ENCODE measurements around the gene CSNK1E.
A peak's percentile ranks its signal among the peaks of the same experiment; 100 is the strongest.
"Not testable (repeated sequence)": the region's sequence is repeated elsewhere in the genome, so short reads cannot be mapped to it uniquely, and the experiment has no call there.

Gene CSNK1E

DNA sequence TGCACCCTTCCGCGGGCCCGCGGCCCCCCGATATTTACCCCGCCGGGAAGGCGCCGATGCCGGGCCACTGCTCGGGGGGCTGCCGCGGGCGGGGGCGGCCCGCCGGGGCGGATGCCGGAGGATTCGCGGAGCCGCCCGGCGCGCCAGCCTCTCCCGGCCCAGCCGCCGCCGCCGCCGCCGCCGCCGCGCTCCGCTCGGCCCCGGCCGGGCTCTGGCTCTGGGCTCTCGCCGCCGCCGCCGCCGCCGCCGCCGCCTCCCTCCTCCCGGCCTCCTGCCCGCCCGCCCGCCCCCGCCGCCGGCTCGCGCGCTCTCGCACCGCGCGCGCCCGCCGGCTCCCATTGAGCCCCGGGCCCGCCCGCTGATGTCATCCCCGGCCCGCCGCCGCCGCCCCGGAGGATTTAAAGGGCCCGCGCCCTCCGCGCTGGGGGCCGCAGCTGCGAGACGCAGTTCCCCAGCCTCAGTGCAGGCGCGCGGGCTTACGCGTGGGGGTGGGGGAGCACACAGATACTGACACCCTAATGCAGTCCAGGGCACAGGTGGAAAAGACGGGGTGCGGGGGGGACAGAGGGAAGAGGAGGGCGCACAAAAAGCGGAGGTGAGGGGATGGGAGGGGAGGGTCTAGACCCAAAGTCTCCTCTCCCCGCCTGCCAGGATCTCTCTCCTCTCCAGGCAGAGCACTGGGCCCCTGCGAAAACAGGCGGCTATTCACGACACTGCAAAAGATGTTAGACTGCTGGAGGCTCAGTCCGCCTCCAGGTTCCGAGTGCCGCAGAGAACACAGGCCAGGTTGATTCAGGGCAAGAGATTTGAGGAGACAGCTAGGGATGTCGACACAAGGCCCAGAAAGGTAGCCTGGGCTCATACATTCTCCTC is at the start of gene CSNK1E:
TSS of gene CSNK1E (minus strand) at position 312 of the 873 bp plus-strand sequence. CDS start 3,276 bp downstream, outside the sequence.
- peak; percentile 39 to 44 (median 43) for DNase-seq (ENCODE audit: low read depth in 2 of 3, low spot score in 2 of 3)

DNA sequence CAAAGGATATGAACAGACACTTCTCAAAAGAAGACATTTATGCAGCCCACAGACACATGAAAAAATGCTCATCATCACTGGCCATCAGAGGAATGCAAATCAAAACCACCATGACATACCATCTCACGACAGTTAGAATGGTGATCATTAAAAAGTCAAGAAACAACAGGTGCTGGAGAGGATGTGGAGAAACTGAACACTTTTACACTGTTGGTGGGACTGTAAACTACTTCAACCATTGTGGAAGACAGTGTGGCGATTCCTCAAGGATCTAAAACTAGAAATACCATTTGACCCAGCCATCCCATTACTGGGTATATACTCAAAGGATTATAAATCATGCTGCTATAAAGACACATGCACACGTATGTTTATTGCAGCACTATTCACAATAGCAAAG is 48.6 kb upstream of the CSNK1E start:
- DNase-seq (ENCODE audit: low read depth in 2 of 3, low spot score in 2 of 3) = not testable (repeated sequence)

GRCh38 chr22:38365174-38365573 is 47.9 kb upstream of the CSNK1E start:
- DNase-seq (ENCODE audit: low read depth in 2 of 3, low spot score in 2 of 3) = not testable (repeated sequence)

DNA sequence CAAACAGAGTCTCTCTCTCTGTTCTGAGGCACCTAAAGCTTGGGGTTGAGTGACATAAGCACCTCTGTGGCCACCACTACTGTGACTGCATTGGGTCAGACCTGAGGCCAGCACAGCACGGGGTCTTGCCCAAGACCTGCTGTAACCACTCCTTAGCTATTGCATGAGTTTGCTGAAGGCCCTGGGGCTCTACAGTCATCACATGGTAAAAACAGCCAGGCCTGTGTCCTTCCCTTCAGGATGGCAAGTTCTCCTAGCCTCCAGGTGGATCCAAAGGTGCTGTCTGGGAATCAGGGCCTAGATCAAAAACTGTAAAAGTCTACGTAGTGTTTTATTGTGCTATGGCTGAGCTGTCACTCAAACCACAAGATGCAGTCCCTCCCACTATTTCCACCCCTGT is 43.3 kb upstream of the CSNK1E start:
- not testable (repeated sequence) for DNase-seq (ENCODE audit: low read depth in 2 of 3, low spot score in 2 of 3)

DNA sequence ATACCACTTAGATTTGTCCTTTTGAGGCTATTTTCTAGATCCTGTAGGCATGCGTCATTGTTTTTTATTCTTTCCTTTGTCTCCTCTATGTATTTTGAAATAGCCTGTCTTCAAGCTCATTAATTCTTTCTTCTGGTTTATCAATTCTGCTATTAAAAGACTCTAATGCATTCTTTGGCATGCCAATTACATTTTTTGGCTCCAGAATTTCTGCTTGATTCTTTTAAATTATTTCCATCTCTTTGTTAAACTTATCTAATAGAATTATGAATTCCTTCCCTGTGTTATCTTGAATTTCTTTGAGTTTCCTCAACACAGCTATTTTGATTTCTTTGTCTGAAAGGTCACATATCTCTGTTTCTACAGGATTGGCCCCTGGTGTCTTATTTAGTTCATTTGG is 42.6 kb upstream of the CSNK1E start:
- not testable (repeated sequence) for DNase-seq (ENCODE audit: low read depth in 2 of 3, low spot score in 2 of 3)

- not testable (repeated sequence) for DNase-seq (ENCODE audit: low read depth in 2 of 3, low spot score in 2 of 3)
Observed at GRCh38 chr22:38357971-38358370, 40.7 kb upstream of the CSNK1E start.

- DNase-seq (ENCODE audit: low read depth in 2 of 3, low spot score in 2 of 3) = no peak
Observed at GRCh38 chr22:38355275-38355674, 38.0 kb upstream of the CSNK1E start.

DNA sequence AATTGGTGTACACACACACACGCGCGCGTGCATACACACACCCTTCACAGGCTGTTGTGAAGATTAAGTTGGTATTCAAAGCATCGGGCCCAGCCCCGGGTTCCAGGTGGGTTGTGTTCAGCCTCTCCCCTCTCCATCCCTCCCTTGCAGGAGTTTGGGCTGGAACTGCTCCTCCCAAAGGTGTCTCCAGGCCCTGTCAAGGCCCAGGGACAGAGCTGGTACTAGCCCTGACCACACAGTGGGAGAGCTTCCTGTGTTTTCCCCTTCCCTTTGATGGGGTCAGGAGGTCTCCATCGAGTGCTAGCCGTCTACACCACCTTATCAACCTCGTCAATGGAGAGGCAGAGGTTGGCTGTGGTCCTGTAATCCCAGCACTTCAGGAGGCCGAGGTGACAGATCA is 36.5 kb upstream of the CSNK1E start:
- no peak for DNase-seq (ENCODE audit: low read depth in 2 of 3, low spot score in 2 of 3)

GRCh38 chr22:38353142-38353629 is 36.0 kb upstream of the CSNK1E start:
- DNase-seq (ENCODE audit: low read depth in 2 of 3, low spot score in 2 of 3) = peak; percentile 48 to 67 (median 55)

- DNase-seq (ENCODE audit: low read depth in 2 of 3, low spot score in 2 of 3) = no peak
Observed at GRCh38 chr22:38352436-38352835, 35.2 kb upstream of the CSNK1E start.

GRCh38 chr22:38350444-38351359 is 33.5 kb upstream of the CSNK1E start:
- no peak for DNase-seq (ENCODE audit: low read depth in 2 of 3, low spot score in 2 of 3)

DNA sequence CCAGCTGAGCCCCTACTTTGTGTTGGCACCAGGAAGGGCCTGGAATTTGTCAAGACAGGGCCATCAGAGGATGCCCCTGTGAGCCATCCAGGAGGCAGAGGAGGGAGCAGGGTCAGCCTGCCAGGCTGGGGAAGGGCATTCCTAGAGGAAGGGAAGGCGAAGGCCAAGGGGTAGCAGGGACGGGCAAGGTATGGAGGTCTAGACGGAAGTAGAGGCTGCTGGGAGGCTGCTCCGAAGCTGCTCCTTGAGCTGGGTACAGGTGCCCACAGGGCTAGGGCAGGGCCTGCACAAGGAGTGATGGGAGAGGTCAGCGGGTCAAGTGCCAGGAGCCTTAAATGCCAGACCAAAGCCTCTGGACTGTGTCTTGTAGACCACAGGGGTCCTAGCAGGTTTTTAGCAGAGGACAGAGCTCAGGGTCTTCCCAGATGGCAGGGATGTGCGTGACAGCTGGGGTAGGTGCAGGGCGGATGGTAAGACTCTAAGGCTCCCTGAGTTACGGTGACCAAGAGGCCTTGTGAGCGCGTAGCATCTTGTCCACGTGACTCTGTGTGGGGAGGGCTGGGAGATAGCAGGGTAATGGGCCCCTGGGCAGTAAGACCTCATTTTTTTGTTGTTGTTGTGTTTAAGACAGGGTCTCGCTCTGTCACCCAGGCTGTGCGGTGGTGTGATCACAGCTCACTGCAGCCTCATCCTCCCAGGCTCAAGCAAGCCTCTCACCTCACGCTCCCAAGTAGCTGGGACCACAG is 31.7 kb upstream of the CSNK1E start:
- no peak for DNase-seq (ENCODE audit: low read depth in 2 of 3, low spot score in 2 of 3)

DNA sequence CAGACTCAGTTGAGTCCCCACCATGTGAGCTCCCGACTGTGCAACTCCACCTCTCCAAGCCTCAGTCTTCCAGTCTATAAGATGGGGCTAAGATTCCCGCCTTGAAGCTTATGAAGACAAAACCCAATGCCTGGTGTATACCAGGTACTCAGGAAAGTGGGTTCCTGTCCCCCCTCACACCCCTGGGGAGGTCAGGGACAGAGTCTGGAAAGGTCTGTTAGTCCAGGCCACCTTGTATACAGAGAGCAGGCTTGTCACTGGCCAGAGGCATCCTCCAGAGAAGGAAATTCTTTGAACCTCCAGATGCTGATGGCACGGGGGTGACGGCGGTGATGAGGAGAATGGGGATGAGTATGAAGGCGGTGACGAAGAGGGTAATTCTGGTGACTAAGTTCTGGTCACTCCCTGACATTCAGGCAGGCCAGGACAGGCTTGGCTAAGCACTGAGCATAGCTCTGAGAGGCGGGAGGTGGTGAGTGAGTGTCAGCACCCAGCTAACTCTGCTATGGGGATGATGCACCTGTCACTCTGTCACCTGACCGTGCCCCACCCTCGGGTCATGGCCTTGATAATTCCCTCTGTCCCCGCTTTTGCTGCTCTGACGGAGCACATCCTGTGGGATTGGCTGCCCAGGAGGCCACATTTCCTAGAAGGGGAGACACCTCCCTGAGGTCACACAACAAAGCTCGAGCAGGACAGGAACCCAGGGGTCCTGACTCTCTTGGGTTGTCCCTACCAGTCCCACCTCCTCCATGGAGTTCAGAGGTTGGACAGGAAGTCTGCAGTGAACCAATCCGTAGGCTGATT is 30.9 kb upstream of the CSNK1E start:
- no peak for DNase-seq (ENCODE audit: low read depth in 2 of 3, low spot score in 2 of 3)

- DNase-seq (ENCODE audit: low read depth in 2 of 3, low spot score in 2 of 3) = no peak
Observed at GRCh38 chr22:38347181-38347943, 30.1 kb upstream of the CSNK1E start.

DNA sequence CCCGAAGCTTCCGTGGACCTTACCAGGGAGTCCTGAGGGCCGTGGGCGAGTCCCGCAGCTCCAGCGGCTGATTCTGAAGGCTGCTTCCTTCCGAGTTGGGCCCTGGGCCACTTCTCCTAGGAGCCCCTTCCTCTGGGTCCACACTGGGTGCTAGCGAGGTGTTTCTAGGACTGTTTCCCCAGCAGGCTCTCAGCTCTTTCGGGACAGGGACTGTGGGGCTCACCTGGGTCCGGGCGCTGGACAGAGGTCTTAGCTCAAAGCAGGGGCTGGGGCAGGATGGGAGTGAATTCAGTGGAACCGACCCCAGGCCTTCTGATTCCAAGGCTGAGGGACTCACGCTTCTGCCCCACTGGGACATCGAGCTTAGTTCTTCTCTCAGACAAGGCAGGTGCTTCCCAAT is 29.3 kb upstream of the CSNK1E start:
- no peak for DNase-seq (ENCODE audit: low read depth in 2 of 3, low spot score in 2 of 3)

DNA sequence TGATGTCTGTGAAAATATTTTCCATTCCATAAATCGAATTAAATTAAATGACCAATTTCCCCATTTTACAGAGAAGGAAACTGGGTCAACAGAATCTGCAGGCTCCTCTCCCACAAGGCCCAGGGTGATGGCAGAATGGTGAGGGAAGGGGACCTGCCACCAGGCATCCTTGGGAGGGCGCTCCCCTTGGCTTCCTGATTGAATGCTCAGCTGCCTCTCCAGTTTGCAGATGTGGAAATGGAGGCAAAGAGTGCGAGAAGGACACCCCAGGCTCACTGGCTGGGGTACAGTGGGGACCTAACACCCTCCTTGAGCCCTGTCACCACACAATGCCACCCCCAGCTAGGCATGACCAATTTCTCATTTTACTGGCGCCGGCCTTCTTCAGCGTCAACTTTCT is 28.5 kb upstream of the CSNK1E start:
- DNase-seq (ENCODE audit: low read depth in 2 of 3, low spot score in 2 of 3) = no peak

DNA sequence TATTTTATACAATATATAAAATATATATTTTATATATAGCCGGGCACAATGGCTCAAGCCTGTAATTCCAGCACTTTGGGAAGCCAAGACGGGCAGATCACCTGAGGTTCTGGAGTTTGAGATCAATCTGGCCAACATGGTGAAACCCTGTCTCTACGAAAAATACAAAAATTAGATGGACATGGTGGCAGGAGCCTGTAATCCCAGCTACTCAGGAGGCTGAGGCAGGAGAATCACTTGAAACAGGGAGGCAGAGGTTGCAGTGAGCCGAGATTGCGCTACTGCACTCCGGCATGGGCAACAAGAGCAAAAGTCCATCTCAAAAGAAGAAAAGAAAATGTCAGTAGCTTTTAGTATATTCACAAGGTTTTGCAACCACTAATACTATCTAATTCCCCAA is 22.7 kb upstream of the CSNK1E start:
- DNase-seq (ENCODE audit: low read depth in 2 of 3, low spot score in 2 of 3) = not testable (repeated sequence)

GRCh38 chr22:38338772-38339379 is 21.6 kb upstream of the CSNK1E start:
- no peak for DNase-seq (ENCODE audit: low read depth in 2 of 3, low spot score in 2 of 3)

- DNase-seq (ENCODE audit: low read depth in 2 of 3, low spot score in 2 of 3) = no peak
Observed at GRCh38 chr22:38336699-38337098, 19.5 kb upstream of the CSNK1E start.

All from activated CD8-positive, alpha-beta memory T cell treated with anti-CD3 and anti-CD28 coated beads for 48 hours (primary cell).